Neuronal stem cell (in vitro differentiated cells): Measurements from ENCODE around the gene BCAS3.
"Not testable (repeated sequence)": the region's sequence is repeated elsewhere in the genome, so short reads cannot be mapped to it uniquely, and the experiment has no call there.

ENCODE experiments used
- DNase-seq: peaks from one replicate; pipeline ENCODE4 v3.0.0-alpha.2; 2013; ENCODE audit warnings: low spot score
- H2AFZ ChIP-seq: one replicate; pipeline ENCODE4 v1.6.1; 2013; ENCODE audit warnings: mild to moderate bottlenecking, low read length, inconsistent platforms
- H2AK5ac ChIP-seq: 2 replicates; pipeline ENCODE4 v1.6.1; 2013; ENCODE audit warnings: low read depth, mild to moderate bottlenecking, inconsistent platforms, low read length, moderate library complexity, mixed read lengths
- H2BK120ac ChIP-seq: 2 replicates; pipeline ENCODE4 v1.6.1; 2013; ENCODE audit warnings: low read depth, mild to moderate bottlenecking, inconsistent platforms, low read length, moderate library complexity, mixed read lengths
- H2BK12ac ChIP-seq: one replicate; pipeline ENCODE4 v1.6.1; 2013; ENCODE audit warnings: low read length, inconsistent platforms
- H2BK15ac ChIP-seq: 2 replicates; pipeline ENCODE4 v1.6.1; 2013; ENCODE audit warnings: mild to moderate bottlenecking, low read length, inconsistent platforms, mixed read lengths
- H2BK5ac ChIP-seq: one replicate; pipeline ENCODE4 v1.6.1; 2013; ENCODE audit warnings: inconsistent platforms, mild to moderate bottlenecking, low read length, moderate library complexity
- H3K14ac ChIP-seq: one replicate; pipeline ENCODE4 v1.6.1; 2013; ENCODE audit warnings: low read length, inconsistent platforms
- H3K18ac ChIP-seq: 2 replicates; pipeline ENCODE4 v1.6.1; 2013; ENCODE audit warnings: low read length, inconsistent platforms
- H3K23ac ChIP-seq: 2 replicates; pipeline ENCODE4 v1.6.1; 2013; ENCODE audit warnings: low read depth, mild to moderate bottlenecking, mixed read lengths, low read length, inconsistent platforms; ENCODE audit not compliant: poor library complexity
- H3K27ac ChIP-seq: replicated peaks from 3 replicates; pipeline ENCODE4 v1.5.1; 2013; ENCODE audit warnings: low read length, inconsistent platforms
- H3K27me3 ChIP-seq, 3 experiments: 2 replicates each; pipeline ENCODE4 v1.6.1; 2013; ENCODE audit warnings: low read length in 3 of 3, mild to moderate bottlenecking in 2 of 3, inconsistent platforms in 1 of 3, low read depth in 1 of 3, mixed read lengths in 1 of 3, moderate library complexity in 1 of 3; ENCODE audit not compliant: control insufficient read depth in 3 of 3, insufficient read depth in 3 of 3
- H3K36me3 ChIP-seq, 2 donors: replicated peaks in 1 of 2; 2 replicates each; pipeline ENCODE4 v1.6.1; 2013; ENCODE audit warnings: low read length in 2 of 2; ENCODE audit not compliant: control insufficient read depth in 2 of 2, insufficient read depth in 2 of 2
- H3K4ac ChIP-seq: 2 replicates; pipeline ENCODE4 v1.6.1; 2013; ENCODE audit warnings: inconsistent platforms, mild to moderate bottlenecking, low read length, moderate library complexity
- H3K4me1 ChIP-seq, 2 donors: 1 replicate in 1 of 2; 2 replicates in 1 of 2; pipeline ENCODE4 v1.6.1; 2013; ENCODE audit warnings: low read length in 2 of 2, low read depth in 1 of 2; ENCODE audit not compliant: control insufficient read depth in 2 of 2, insufficient read depth in 1 of 2
- H3K4me2 ChIP-seq: one replicate; pipeline ENCODE4 v1.6.1; 2013; ENCODE audit warnings: mild to moderate bottlenecking, low read length, inconsistent platforms; ENCODE audit not compliant: insufficient read depth, poor library complexity, severe bottlenecking
- H3K4me3 ChIP-seq, 2 donors: 2 replicates each; pipeline ENCODE4 v1.5.1; 2013; ENCODE audit warnings: low read length in 2 of 2, mild to moderate bottlenecking in 2 of 2, inconsistent platforms in 1 of 2, moderate library complexity in 1 of 2
- H3K79me1 ChIP-seq: one replicate; pipeline ENCODE4 v1.6.1; 2013; ENCODE audit warnings: low read depth, mild to moderate bottlenecking, inconsistent platforms, low read length, moderate library complexity
- H3K9ac ChIP-seq: one replicate; pipeline ENCODE4 v1.6.1; 2013; ENCODE audit warnings: mild to moderate bottlenecking, low read depth, low read length, inconsistent platforms; ENCODE audit not compliant: poor library complexity
- H3K9me3 ChIP-seq, 2 donors: replicated peaks in 1 of 2; 2 replicates each; pipeline versions ENCODE3 to v1.6.1; 2013; ENCODE audit warnings: low read length in 2 of 2, mild to moderate bottlenecking in 2 of 2, inconsistent platforms in 1 of 2, low read depth in 1 of 2, mixed read lengths in 1 of 2, moderate library complexity in 1 of 2; ENCODE audit not compliant: control insufficient read depth in 2 of 2, insufficient read depth in 1 of 2
- H4K8ac ChIP-seq: one replicate; pipeline ENCODE4 v1.6.1; 2013; ENCODE audit warnings: low read depth, mild to moderate bottlenecking, inconsistent platforms, low read length, moderate library complexity
- H4K91ac ChIP-seq: one replicate; pipeline ENCODE4 v1.6.1; 2013; ENCODE audit warnings: low read length, low read depth, mild to moderate bottlenecking, inconsistent platforms; ENCODE audit not compliant: poor library complexity
- WGBS, 2 donors: extraction: QIAGEN DNeasy Blood & Tissue Kit; methylation state at CpG; one replicate each; pipeline ENCODE4 v1.1.7; 2013; ENCODE audit warnings: missing lambda C conversion rate in 2 of 2, mixed read lengths in 1 of 2; ENCODE audit not compliant: insufficient read length in 2 of 2, insufficient replicate concordance in 1 of 2; ENCODE audit errors: extremely low coverage in 2 of 2; 5-methylcytosine and 5-hydroxymethylcytosine counted together

BCAS3 gene

GRCh38 chr17:61002316-61002736 lies 324.7 kb downstream of the BCAS3 start:
- Histone ChIP-seq H2AFZ (no peak overlapping the region), H3K14ac (no peak overlapping the region), H3K9ac (no peak overlapping the region), H3K27me3 (no peaks in the 10 kb centered on the region), H3K4me3 (no peak overlapping the region), H3K9me3 (no peaks in the 10 kb centered on the region), H2BK12ac (no peak overlapping the region), H3K36me3 (no peaks in the 10 kb centered on the region), H4K91ac (no peak overlapping the region), H3K23ac (no peak overlapping the region), H2AK5ac (no peak overlapping the region), H2BK5ac (no peak overlapping the region), H2BK120ac (no peak overlapping the region), H4K8ac (no peak overlapping the region), H3K79me1 (no peaks in the 10 kb centered on the region), H3K4me1 (no peaks in the 10 kb centered on the region), H3K18ac (no peak overlapping the region), H3K27ac (no peak overlapping the region), H3K4ac (no peak overlapping the region), H2BK15ac (no peak overlapping the region), H3K4me2 (no peak overlapping the region)
- no CpG with 5 or more reads among the region's 1 CpG for WGBS, 2 donors
- DNase-seq: no peak

GRCh38 chr17:61005358-61005757 lies 327.7 kb downstream of the BCAS3 start:
- Histone ChIP-seq H3K4me3 (no peak overlapping the region), H3K9me3 (no peaks in the 10 kb centered on the region), H3K27me3 (no peaks in the 10 kb centered on the region), H2BK12ac (no peak overlapping the region), H2BK15ac (no peak overlapping the region), H4K8ac (no peak overlapping the region), H3K4me2 (no peak overlapping the region), H3K4me1 (peaks cover 4 to 5% of the 10 kb centered on the region in 2 donors), H4K91ac (no peak overlapping the region), H2BK5ac (no peak overlapping the region), H3K36me3 (no peaks in the 10 kb centered on the region), H3K9ac (no peak overlapping the region), H3K18ac (no peak overlapping the region), H3K14ac (no peak overlapping the region), H2AFZ (no peak overlapping the region), H3K23ac (no peak overlapping the region), H3K79me1 (no peaks in the 10 kb centered on the region), H2AK5ac (no peak overlapping the region), H2BK120ac (no peak overlapping the region), H3K4ac (no peak overlapping the region), H3K27ac (no peak overlapping the region)
- no CpG with 5 or more reads among the region's 5 CpGs for WGBS, 2 donors
- no peak for DNase-seq

GRCh38 chr17:61005958-61006357 lies 328.3 kb downstream of the BCAS3 start:
- WGBS, 2 donors: no CpG with 5 or more reads among the region's 3 CpGs
- H3K18ac ChIP-seq, H2BK120ac ChIP-seq: not testable (repeated sequence)

GRCh38 chr17:61007980-61008379 lies 330.3 kb downstream of the BCAS3 start:
- no CpG with 5 or more reads among the region's 3 CpGs for WGBS, 2 donors
- H3K23ac ChIP-seq: no peak overlapping the region
- DNase-seq: no peak
- H2AK5ac ChIP-seq: no peak overlapping the region
- peaks cover 4 to 5% of the 10 kb centered on the region in 2 donors for H3K4me1 ChIP-seq
- H3K4me3 ChIP-seq: no peak overlapping the region
- H3K18ac ChIP-seq: no peak overlapping the region
- H2BK12ac ChIP-seq: no peak overlapping the region
- H2BK5ac ChIP-seq: no peak overlapping the region
- H3K36me3 ChIP-seq: no peaks in the 10 kb centered on the region
- no peak overlapping the region for H3K27ac ChIP-seq
- H4K8ac ChIP-seq: no peak overlapping the region
- H3K79me1 ChIP-seq: no peaks in the 10 kb centered on the region
- H3K4ac ChIP-seq: no peak overlapping the region
- no peak overlapping the region for H4K91ac ChIP-seq
- H3K14ac ChIP-seq: no peak overlapping the region
- no peaks in the 10 kb centered on the region for H3K9me3 ChIP-seq
- H2AFZ ChIP-seq: no peak overlapping the region
- no peak overlapping the region for H3K9ac ChIP-seq
- no peak overlapping the region for H2BK120ac ChIP-seq
- no peaks in the 10 kb centered on the region for H3K27me3 ChIP-seq
- H2BK15ac ChIP-seq: no peak overlapping the region
- no peak overlapping the region for H3K4me2 ChIP-seq

More at GRCh38 chr17:61005958-61006357, 328.3 kb downstream of the BCAS3 start:
- not testable (repeated sequence) for H2BK12ac ChIP-seq, H3K27me3 ChIP-seq, H3K9ac ChIP-seq, H3K4me2 ChIP-seq, H3K4me3 ChIP-seq, H3K14ac ChIP-seq, H2BK5ac ChIP-seq, H2BK15ac ChIP-seq, DNase-seq, H3K4me1 ChIP-seq, H3K9me3 ChIP-seq, H3K79me1 ChIP-seq, H4K91ac ChIP-seq, H3K36me3 ChIP-seq, H2AK5ac ChIP-seq, H3K4ac ChIP-seq, H3K27ac ChIP-seq, H3K23ac ChIP-seq, H4K8ac ChIP-seq, H2AFZ ChIP-seq
